ENCODE measurements around the gene AASS.
"Not testable (repeated sequence)": the region's sequence is repeated elsewhere in the genome, so short reads cannot be mapped to it uniquely, and the experiment has no call there.

The AASS gene

DNA sequence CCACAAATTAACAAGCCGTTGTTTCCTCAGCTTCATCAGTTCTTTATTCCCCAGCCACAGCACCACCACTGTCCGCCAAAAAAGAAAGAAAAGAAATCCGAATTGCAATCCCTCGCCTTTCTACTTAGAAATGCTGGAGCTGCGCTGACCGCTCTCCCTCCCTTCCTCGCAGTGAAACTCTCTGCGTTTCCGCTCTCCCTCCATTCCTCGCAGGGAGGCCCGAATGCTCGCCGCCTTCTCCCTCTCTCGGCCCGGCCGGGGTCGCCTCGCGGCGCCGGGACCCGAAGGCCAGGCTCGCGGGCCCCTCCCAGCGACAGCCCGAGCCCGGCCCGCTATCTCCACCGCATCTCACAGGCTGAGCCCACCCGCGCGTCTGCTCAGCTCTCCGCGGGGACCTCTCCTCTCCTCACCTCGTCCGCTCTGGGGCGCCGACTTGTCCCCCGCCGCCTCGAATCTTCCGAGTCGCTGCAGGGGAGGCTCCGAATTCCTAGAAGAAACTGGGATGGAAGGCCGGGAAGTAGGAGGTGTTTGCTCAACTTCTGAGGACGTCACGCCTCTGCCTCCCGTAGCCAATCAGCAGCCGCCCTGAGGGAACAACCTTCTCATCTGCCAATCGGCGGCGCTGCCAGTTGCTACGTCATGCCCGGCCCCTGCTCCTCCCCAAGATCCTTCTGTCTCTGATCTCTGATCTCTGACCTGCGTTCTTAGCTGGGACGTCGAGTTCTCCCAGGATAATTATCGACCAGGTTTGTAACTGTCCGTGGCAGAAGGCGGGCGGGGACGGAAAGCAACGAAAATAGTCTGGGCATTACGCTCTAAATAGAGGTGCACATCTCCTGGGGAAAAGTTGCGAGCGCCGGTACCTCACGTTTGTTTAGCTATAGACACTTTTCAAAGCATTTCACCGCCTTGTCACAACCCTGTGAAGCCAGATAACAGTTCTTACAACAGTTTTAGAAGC is at the start of gene AASS:
Gene AASS (minus strand): TSS at position 499 of the 961 bp plus-strand sequence. CDS start 10,523 bp downstream, outside the sequence.
- DNase-seq (ENCODE audit: low read depth), result peak; percentile 73

GRCh38 chr7:122188785-122189184 is 44.7 kb upstream of the AASS start:
- DNase-seq (ENCODE audit: low read depth), result no peak

GRCh38 chr7:122183106-122183505 is 39.1 kb upstream of the AASS start:
- no peak for DNase-seq (ENCODE audit: low read depth)

- DNase-seq (ENCODE audit: low read depth), result no peak
Observed at GRCh38 chr7:122182081-122182480, 38.0 kb upstream of the AASS start.

GRCh38 chr7:122172144-122172543 is 28.1 kb upstream of the AASS start:
- DNase-seq (ENCODE audit: low read depth), result not testable (repeated sequence)

DNA sequence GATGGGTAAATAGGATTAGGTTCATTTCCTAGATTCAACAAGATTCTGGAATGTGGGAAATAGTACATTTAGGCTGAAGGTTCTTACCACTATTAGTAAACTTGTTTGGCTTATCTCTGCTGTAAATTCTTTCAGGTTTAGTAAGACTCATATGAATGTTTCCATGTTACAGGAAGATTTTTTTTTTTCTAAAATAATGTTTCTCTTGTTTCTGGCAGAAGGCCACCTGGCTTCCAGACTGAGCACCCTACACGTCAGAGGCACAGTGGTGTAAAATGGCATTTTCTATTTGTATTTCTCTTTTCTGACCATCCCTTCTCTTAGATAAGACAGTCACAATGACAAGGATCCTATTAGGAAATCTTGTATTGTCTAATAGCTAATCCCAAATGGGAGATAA is 22.7 kb upstream of the AASS start:
- DNase-seq (ENCODE audit: low read depth), result peak; percentile 66

DNA sequence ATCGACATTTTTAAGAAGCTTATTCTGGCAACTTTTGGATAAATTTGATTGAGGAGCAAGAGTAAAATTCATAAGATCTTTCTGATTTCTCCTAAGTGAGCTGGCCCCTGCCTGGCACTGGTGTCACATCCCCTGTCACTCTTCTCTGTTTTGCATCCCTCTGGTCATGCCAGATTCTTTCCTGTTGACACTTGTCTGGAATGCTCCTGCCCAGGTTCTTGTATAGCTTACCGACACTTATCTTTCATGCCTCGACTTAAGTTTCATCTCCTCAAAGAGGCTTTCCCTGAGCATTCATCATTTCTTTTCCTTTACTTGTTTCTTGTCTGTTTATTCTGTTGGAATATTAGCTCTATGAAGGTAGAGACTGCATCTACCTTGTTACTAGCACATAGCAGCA is 22.2 kb upstream of the AASS start:
- no peak for DNase-seq (ENCODE audit: low read depth)

DNA sequence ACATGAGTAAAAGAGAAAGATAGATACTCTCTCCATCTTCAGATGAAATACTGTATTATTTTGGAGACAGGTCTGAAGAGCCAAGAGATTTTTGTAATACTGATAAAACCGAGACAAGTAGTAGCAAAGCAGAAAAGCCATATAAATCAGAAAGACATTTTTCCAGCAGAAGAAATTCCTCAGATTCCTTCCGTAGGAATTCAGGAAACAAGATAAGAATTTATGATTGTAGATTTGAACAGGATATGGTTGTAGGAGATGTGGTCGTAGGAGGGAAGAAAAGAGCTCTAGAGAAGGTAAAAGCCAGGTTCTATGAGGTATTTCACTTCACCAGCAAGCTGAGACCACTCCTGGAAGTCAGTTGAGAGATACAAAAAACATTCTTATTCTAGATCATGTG is 17.6 kb upstream of the AASS start:
- no peak for DNase-seq (ENCODE audit: low read depth)

DNA sequence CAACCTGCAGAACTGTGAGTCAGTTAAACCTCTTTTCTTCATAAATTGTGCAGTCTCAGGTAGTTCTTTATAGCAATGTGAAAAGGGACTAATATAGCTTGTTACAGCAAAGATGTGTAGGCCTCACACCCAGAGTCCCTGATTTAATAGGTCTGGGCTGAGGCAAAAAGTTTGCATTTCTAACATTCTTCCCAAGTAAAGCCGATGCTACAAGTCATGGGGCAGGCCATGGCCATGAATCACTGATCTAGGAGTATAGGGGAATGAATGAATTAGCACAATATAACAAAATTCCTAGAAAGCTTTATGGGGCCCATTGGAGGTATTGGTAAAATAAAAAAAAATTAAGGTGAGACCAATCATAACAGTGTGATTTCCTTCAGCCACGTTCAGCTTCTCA is 11.5 kb upstream of the AASS start:
- no peak for DNase-seq (ENCODE audit: low read depth)

DNA sequence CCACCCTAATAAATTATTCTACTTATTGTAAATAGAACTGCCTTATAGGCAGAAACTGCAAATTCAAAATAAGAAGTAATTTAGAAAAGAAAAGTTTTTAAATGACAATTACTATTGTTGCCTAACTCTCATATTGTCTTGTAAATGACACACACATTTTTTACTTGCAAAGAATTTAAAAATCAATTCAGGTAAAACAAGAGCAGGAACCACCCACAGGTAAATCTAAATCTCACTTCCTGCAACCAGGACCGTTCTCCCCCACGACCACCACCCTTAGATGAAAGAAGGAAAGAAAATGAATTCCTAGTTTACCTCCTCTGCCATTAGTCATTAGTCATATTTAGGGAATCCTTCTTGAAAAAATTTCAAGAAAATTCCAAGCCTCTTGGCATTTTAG is 4.8 kb upstream of the AASS start:
- DNase-seq (ENCODE audit: low read depth), result no peak

DNA sequence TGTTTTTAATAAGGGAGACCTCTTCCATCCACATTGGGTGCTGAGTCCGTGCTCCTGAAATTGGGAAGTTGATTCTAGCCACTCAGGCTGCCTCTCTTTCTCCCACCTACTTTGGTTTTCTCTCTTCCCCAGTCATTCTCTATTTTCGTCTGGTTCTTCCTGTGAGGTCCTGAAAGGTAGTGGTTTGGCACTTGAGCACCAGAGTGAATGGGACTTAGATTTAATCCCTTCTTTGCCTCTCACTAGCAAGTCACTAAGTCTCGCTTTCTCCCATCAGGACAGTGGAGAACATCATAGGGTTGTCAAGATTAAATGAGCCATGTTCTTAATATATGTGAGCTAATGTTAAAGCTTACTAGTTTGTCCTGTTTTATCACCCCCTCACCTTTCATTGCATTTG is 4.0 kb upstream of the AASS start:
- DNase-seq (ENCODE audit: low read depth), result no peak

- DNase-seq (ENCODE audit: low read depth), result no peak
Observed at GRCh38 chr7:122145937-122146645, 2.0 kb upstream of the AASS start.

GRCh38 chr7:122143376-122143750 is 686 bp downstream of the AASS start:
- no peak for DNase-seq (ENCODE audit: low read depth)

DNA sequence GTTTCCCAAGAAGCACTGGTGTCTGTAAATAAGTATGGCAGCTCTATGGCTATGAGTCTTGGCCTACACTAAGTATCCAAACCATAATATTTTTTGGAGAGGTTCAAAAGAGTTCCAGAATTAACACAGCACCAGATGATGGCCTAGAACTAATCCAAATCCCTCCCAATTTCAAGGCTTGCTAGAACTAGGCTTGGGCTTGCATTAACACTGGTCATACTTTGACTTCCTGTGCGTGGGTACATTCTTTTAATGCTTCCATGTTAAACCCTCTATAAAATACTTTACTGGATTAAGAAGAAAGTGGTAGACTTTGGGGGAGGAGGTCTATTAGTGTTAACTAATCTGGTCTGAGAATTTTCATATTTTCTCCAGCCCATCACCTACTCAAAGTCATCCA is 3.1 kb downstream of the AASS start:
- DNase-seq (ENCODE audit: low read depth), result no peak

- no peak for DNase-seq (ENCODE audit: low read depth)
Observed at GRCh38 chr7:122137251-122138077, 6.6 kb downstream of the AASS start.

DNA sequence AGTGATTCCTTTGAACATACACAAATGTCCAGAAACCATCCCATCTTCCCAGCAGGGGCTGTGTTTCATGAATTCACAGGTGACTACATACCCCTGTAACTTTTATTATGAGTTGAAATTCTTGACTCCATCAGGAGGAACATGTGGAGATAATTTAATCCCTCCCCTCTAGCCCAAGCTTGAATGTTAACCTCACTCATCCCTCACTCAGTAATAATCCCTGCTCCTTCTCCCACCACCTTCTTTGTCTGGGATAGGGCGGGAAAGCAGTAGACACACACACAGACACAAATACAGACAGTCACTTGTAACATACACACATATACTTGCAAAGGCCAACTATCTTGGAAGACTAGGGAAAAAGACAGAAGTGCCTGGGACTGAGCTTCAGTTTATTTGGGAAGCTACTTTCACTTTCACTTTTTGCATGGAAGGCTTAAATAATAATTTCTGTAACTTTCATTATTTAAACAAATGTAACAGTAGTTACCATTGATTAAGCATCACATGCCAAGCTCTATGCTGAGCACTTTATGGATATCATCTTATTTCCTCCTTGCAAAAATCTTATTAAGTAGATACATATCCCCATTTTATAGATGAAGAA is 7.3 kb downstream of the AASS start:
- DNase-seq (ENCODE audit: low read depth), result no peak

DNA sequence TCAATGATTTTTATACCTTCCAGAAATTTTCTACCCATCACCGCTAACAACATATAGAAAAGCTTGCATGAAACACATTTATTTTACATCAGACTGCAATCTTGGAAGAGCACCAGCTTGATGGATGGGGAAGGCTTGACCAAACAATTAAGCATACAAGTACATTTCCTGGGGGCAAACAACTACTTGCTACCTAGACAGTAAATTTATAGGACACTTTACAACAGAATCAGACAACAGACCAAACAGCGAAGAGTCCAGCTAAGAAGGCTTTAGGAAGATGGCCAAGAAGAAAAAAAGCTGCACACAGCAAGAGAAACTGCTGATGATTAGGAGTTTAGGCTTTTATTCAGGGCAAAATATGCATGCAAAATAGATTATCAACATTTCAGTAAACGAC is 8.0 kb downstream of the AASS start:
- DNase-seq (ENCODE audit: low read depth), result no peak

- no peak for DNase-seq (ENCODE audit: low read depth)
Observed at GRCh38 chr7:122135275-122135674, 8.8 kb downstream of the AASS start.

GRCh38 chr7:122134793-122135192 is 9.3 kb downstream of the AASS start:
- not testable (repeated sequence) for DNase-seq (ENCODE audit: low read depth)

DNA sequence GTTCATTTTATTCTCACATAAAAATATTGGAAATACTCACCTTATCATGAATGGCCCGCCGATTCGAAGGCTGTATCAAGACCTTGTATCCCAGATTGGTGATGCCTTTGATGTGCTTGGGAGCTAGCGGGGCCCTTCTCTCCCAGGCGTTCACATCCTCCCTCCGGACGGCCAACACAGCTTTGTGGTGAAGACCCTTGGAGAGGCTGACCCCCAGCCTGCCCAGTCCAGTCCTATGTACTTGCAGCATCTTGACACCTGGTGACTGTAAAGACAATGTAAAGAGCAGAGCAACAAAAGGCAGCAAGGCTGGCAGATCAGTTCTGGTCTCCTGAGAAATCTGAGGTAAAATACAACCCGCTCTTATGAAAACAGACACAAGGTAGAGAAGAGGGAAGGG is 10.6 kb downstream of the AASS start:
- no peak for DNase-seq (ENCODE audit: low read depth)

DNA sequence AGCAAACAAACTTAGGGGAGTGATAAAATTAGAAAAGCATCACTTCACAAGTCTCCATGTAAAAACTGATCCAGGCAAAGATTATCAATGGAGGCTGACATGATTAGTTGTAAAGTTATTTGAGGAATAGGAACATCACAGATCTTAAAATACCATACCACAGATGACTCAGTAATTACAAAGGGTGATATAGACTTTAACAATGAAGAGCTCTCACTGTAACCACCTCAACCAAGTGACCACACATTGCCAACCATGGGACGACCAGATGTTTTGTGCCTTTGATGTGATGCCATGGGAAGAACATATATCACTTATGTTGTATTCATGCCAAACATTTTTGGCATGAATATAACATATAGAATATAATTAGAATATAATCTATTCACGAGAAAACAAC is 11.7 kb downstream of the AASS start:
- peak; percentile 47 for DNase-seq (ENCODE audit: low read depth)

- DNase-seq (ENCODE audit: low read depth), result no peak
Observed at GRCh38 chr7:122123746-122124145, 20.3 kb downstream of the AASS start.
